ENCODE results near the gene SYNGR3.
A peak's percentile ranks its signal among the peaks of the same experiment; 100 is the strongest.

DNA sequence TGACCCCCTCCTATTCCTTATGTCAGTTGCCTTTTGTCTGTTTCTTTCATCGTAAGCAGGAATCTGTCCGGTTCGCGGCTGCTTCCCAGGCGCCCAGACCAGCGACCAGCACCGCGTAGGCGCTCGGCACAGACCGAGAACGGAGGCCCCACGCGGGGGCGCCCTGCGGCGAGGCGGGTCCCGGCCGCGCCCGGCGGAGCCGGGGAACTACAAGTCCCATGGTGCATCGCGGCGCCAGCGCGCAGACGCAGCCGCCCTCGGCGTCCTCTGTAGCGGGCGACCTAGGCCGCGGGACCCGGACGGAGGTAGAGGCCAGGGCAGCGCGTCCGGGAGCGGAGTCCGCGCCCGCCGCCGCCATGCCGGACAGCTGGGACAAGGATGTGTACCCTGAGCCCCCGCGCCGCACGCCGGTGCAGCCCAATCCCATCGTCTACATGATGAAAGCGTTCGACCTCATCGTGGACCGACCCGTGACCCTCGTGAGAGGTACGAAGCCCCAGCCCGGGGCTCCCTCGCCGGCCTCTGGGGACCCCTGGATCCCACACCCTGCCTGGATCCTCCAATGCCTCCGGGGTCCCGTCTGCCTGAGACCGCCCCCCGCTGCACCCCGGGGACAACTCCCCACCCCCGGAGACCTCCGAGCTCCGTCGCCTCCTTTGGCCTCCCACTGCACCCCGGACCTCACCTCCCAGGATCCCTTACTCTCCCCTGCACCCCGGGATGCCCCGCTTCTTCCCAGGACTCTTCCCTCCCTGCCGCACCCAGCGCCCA is 30.3 kb upstream of the SYNGR3 start, which contains the start of gene NDUFB10:
- TF ChIP-seq CTCF (conservative IDR thresholded peaks at IDR 0.05 in 1 of 2, IDR thresholded peaks at IDR 0.05 in 1 of 2; ENCODE audit: low read depth in 1 of 2, low read length in 2 of 2) (peak; percentile 39 to 57), EZH2 (IDR thresholded peaks at IDR 0.05; ENCODE audit: low read length, missing control alignments) (no peak)

All from fibroblast of lung (primary cell).